ENCODE results near the gene TDRKH. TPM values are rescaled to one million over a fixed set of nuclear protein-coding genes. Genes with fewer than 3 reads are reported as not detected.

TDRKH gene
- total RNA-seq, 2 experiments from 2014 or later = 14.6 to 16.4 TPM

- Mint-ChIP-seq H3K36me3 (ENCODE audit: low read depth) (no peaks in the 10 kb centered on the region), H3K27me3 (ENCODE audit: low read depth) (peaks cover 2% of the 10 kb centered on the region), H3K4me3 (no peak overlapping the region), H3K9me3 (ENCODE audit: insufficient read depth) (no peaks in the 10 kb centered on the region), H3K4me1 (ENCODE audit: low read depth) (peaks cover 42% of the 10 kb centered on the region), H3K27ac (peak overlapping the region; percentile 51)
- POLR2A ChIA-PET = no interaction called here
- CTCF ChIA-PET = interaction anchor here (1.0 to 2.7 kb wide), 3 partner anchors 8 to 15 kb away, joined by 3 to 7 read pairs (median 4); no protein-coding TSS in a partner anchor
- no peak for ATAC-seq
- no peak for DNase-seq
Observed at GRCh38 chr1:151822404-151822803, 32.1 kb upstream of the TDRKH start.

GRCh38 chr1:151820940-151821339, 30.6 kb upstream of the TDRKH start:
- H3K9me3 Mint-ChIP-seq (ENCODE audit: insufficient read depth) = no peaks in the 10 kb centered on the region
- CTCF ChIA-PET = interaction anchor here (0.7 to 2.7 kb wide), 5 partner anchors 9 to 44 kb away, joined by 3 to 7 read pairs (median 3); no protein-coding TSS in a partner anchor
- DNase-seq = no peak
- no peaks in the 10 kb centered on the region for H3K36me3 Mint-ChIP-seq (ENCODE audit: low read depth)
- peaks cover 2% of the 10 kb centered on the region for H3K27me3 Mint-ChIP-seq (ENCODE audit: low read depth)
- H3K27ac Mint-ChIP-seq = no peak overlapping the region
- ATAC-seq = no peak
- no peak overlapping the region for H3K4me3 Mint-ChIP-seq
- H3K4me1 Mint-ChIP-seq (ENCODE audit: low read depth) = peaks cover 45% of the 10 kb centered on the region
- POLR2A ChIA-PET = interaction anchor here (1.0 to 1.8 kb wide), 6 partner anchors 10 to 84 kb away, joined by 3 read pairs; partner anchors contain the start of gene MRPL9

- no peak overlapping the region for H3K4me3 Mint-ChIP-seq
Observed at GRCh38 chr1:151819976-151820623, 29.8 kb upstream of the TDRKH start.

GRCh38 chr1:151819227-151819835, 29.0 kb upstream of the TDRKH start:
- POLR2A ChIA-PET = interaction anchor here (1.3 kb wide), 1 partner anchor 56 kb away, joined by 3 read pairs; the partner anchor contains the start of gene MRPL9
- Mint-ChIP-seq H3K27me3 (ENCODE audit: low read depth) (no peaks in the 10 kb centered on the region), H3K4me3 (no peak overlapping the region), H3K9me3 (ENCODE audit: insufficient read depth) (no peaks in the 10 kb centered on the region), H3K4me1 (ENCODE audit: low read depth) (peaks cover 60% of the 10 kb centered on the region), H3K27ac (peak overlapping the region; percentile 36), H3K36me3 (ENCODE audit: low read depth) (no peaks in the 10 kb centered on the region)
- DNase-seq (no peak), ATAC-seq (no peak)
- CTCF ChIA-PET = no interaction called here

More at GRCh38 chr1:151819976-151820623, 29.8 kb upstream of the TDRKH start:
- Mint-ChIP-seq H3K27me3 (ENCODE audit: low read depth) (peaks cover 2% of the 10 kb centered on the region), H3K27ac (peak overlapping the region; percentile 36), H3K9me3 (ENCODE audit: insufficient read depth) (no peaks in the 10 kb centered on the region), H3K4me1 (ENCODE audit: low read depth) (peaks cover 53% of the 10 kb centered on the region), H3K36me3 (ENCODE audit: low read depth) (no peaks in the 10 kb centered on the region)
- CTCF ChIA-PET = interaction anchor here (0.7 to 2.7 kb wide), 5 partner anchors 8 to 44 kb away, joined by 3 to 7 read pairs (median 3); no protein-coding TSS in a partner anchor
- no peak for ATAC-seq
- DNase-seq = no peak
- POLR2A ChIA-PET = interaction anchor here (0.6 to 1.8 kb wide), 7 partner anchors 9 to 300 kb away, joined by 3 read pairs; partner anchors contain the start of gene MRPL9

- POLR2A ChIA-PET = interaction anchor here (0.6 to 0.7 kb wide), 2 partner anchors 160 to 1727 kb away, joined by 3 read pairs; no protein-coding TSS in a partner anchor
- ATAC-seq (no peak), DNase-seq (no peak)
- Mint-ChIP-seq H3K4me1 (ENCODE audit: low read depth) (peaks cover 62% of the 10 kb centered on the region), H3K4me3 (no peak overlapping the region), H3K9me3 (ENCODE audit: insufficient read depth) (no peaks in the 10 kb centered on the region), H3K36me3 (ENCODE audit: low read depth) (no peaks in the 10 kb centered on the region), H3K27ac (peak overlapping the region; percentile 23), H3K27me3 (ENCODE audit: low read depth) (no peaks in the 10 kb centered on the region)
- CTCF ChIA-PET = no interaction called here
Observed at GRCh38 chr1:151817353-151817730, 27.0 kb upstream of the TDRKH start.

GRCh38 chr1:151816548-151817352, 26.4 kb upstream of the TDRKH start:
- H3K36me3 Mint-ChIP-seq (ENCODE audit: low read depth) = no peaks in the 10 kb centered on the region
- H3K27me3 Mint-ChIP-seq (ENCODE audit: low read depth) = no peaks in the 10 kb centered on the region
- H3K27ac Mint-ChIP-seq = peak overlapping the region; percentile 23
- DNase-seq = no peak
- peaks cover 59% of the 10 kb centered on the region for H3K4me1 Mint-ChIP-seq (ENCODE audit: low read depth)
- no peak for ATAC-seq
- ChIA-PET CTCF (no interaction called here), POLR2A (interaction anchor here (0.6 to 0.7 kb wide), 2 partner anchors 159 to 1727 kb away, joined by 3 read pairs; no protein-coding TSS in a partner anchor)
- H3K4me3 Mint-ChIP-seq = no peak overlapping the region
- H3K9me3 Mint-ChIP-seq (ENCODE audit: insufficient read depth) = no peaks in the 10 kb centered on the region

- Mint-ChIP-seq H3K4me3 (peak overlapping the region; percentile 23), H3K27ac (peak overlapping the region; percentile 71), H3K4me1 (ENCODE audit: low read depth) (peaks cover 49% of the 10 kb centered on the region), H3K27me3 (ENCODE audit: low read depth) (peaks cover 3% of the 10 kb centered on the region), H3K9me3 (ENCODE audit: insufficient read depth) (no peaks in the 10 kb centered on the region), H3K36me3 (ENCODE audit: low read depth) (no peaks in the 10 kb centered on the region)
- ATAC-seq (peak; percentile 66), DNase-seq (peak; percentile 68)
- CTCF ChIA-PET = interaction anchor here (1.1 kb wide), 1 partner anchor 26 kb away, joined by 3 read pairs; no protein-coding TSS in a partner anchor
- POLR2A ChIA-PET = no interaction called here
Observed at GRCh38 chr1:151815716-151816327, 25.5 kb upstream of the TDRKH start.

GRCh38 chr1:151814971-151815545, 24.8 kb upstream of the TDRKH start:
- DNase-seq (no peak), ATAC-seq (no peak)
- POLR2A ChIA-PET = no interaction called here
- H3K27me3 Mint-ChIP-seq (ENCODE audit: low read depth) = peaks cover 6% of the 10 kb centered on the region
- peak overlapping the region; percentile 71 for H3K27ac Mint-ChIP-seq
- H3K4me3 Mint-ChIP-seq = no peak overlapping the region
- H3K9me3 Mint-ChIP-seq (ENCODE audit: insufficient read depth) = no peaks in the 10 kb centered on the region
- CTCF ChIA-PET = interaction anchor here (1.1 kb wide), 1 partner anchor 26 kb away, joined by 3 read pairs; no protein-coding TSS in a partner anchor
- H3K36me3 Mint-ChIP-seq (ENCODE audit: low read depth) = no peaks in the 10 kb centered on the region
- peaks cover 43% of the 10 kb centered on the region for H3K4me1 Mint-ChIP-seq (ENCODE audit: low read depth)

GRCh38 chr1:151814426-151814825, 24.1 kb upstream of the TDRKH start:
- ATAC-seq (no peak), DNase-seq (no peak)
- Mint-ChIP-seq H3K4me3 (no peak overlapping the region), H3K27ac (no peak overlapping the region), H3K9me3 (ENCODE audit: insufficient read depth) (no peaks in the 10 kb centered on the region), H3K27me3 (ENCODE audit: low read depth) (peaks cover 8% of the 10 kb centered on the region), H3K36me3 (ENCODE audit: low read depth) (no peaks in the 10 kb centered on the region), H3K4me1 (ENCODE audit: low read depth) (peaks cover 38% of the 10 kb centered on the region)
- ChIA-PET POLR2A (no interaction called here), CTCF (no interaction called here)

- Mint-ChIP-seq H3K36me3 (ENCODE audit: low read depth) (no peaks in the 10 kb centered on the region), H3K27me3 (ENCODE audit: low read depth) (peaks cover 11% of the 10 kb centered on the region), H3K4me3 (no peak overlapping the region), H3K4me1 (ENCODE audit: low read depth) (peaks cover 38% of the 10 kb centered on the region), H3K9me3 (ENCODE audit: insufficient read depth) (no peaks in the 10 kb centered on the region), H3K27ac (no peak overlapping the region)
- ATAC-seq = no peak
- ChIA-PET CTCF (interaction anchor here (1.1 kb wide), 1 partner anchor 24 kb away, joined by 3 read pairs; no protein-coding TSS in a partner anchor), POLR2A (no interaction called here)
- DNase-seq = no peak
Observed at GRCh38 chr1:151813271-151813977, 23.1 kb upstream of the TDRKH start.

Data from activated CD8-positive, alpha-beta T cell treated with anti-CD3 and anti-CD28 coated beads, Interleukin-2, amount 10 ng/mL, durations not matched to agents 7 days and 5 days (primary cell).